GM23248 (cell line): Measurements from ENCODE around the gene GAB2.

ENCODE experiments used
- EZH2 ChIP-seq: fragments of 200-600 bp; sonication (generic); IDR thresholded peaks from 2 replicates; pipeline ENCODE4 v1.6.1; 2018; ENCODE audit warnings: antibody characterized with exemption, mild to moderate bottlenecking; ENCODE audit not compliant: insufficient read depth, poor library complexity, severe bottlenecking
- EZH2phosphoT487 ChIP-seq: fragments of 200-600 bp; sonication (generic); IDR thresholded peaks from 2 replicates; pipeline ENCODE4 v1.6.1; 2018; ENCODE audit warnings: antibody characterized with exemption, moderate library complexity, mild to moderate bottlenecking, low read depth; ENCODE audit not compliant: insufficient read depth

DNA sequence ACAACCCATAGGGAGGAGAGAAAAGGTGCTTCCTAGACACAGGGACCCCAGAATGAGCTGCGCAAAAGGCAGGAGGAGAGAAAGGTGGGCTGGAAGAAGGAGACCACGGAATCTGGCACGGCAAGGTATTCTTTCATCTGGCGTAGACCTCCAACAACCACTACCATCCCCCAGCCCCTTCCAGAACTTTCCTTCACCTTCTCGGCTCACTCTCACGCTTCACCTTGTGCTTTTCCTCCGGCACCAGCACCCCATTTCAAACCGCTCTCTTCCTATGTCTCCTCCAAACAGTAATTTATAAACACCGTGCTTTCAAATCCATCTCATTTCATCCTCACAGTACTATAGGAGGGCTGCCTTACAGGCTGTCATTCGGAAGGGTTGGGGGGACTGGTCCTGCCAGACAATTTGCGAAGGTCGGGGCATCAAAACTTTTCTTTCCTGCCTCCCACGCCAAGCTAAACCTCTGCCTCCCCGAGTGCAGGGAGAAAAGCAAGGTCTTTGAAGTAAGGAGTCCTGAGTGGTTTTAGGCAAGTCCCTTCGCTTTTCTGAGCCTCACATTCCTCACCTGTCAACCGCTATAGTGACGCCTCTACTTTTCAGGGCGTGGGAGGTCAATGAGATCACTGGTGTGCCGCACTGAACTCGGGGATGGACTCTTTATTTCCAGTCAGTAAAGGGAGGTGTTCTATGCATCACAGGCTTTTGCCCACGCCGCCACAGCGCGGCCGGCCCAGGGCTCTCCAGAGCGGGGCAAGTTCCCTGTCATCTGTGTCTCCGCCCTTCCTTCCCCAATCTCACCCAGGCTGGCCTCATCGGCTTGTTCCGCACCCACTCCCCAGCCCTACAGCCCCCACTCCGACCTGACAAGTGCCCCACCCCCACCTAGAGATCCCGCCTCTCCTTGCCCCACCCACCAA, 230.0 kb downstream of the GAB2 start:
- TF ChIP-seq EZH2phosphoT487 (no peak), EZH2 (no peak)
